Measurements from ENCODE around the gene THTPA. TPM values are rescaled to one million over a fixed set of nuclear protein-coding genes. Genes with fewer than 3 reads are reported as not detected.
A peak's percentile ranks its signal among the peaks of the same experiment; 100 is the strongest.

Gene THTPA
- total and polyA plus RNA-seq, 2 of the 13 experiments (the other 11 are each of a cell fraction or from before 2014, with no cell fraction given): 7.4 to 8.7 TPM

GRCh38 chr14:23532658-23533057, 23.4 kb upstream of the THTPA start (continued):
- no peak for TF ChIP-seq ZBTB40 (IDR thresholded peaks at IDR 0.05)
- TF ChIP-seq ZBTB40 (CRISPR knock-in tag; IDR thresholded peaks at IDR 0.05): peak; percentile 19; the same call in 1 of the 2 replicates

- Histone ChIP-seq H3K36me3 (replicated peaks in 1 of 2; ENCODE audit: control insufficient read depth in 1 of 2, insufficient read depth in 2 of 2, low read length in 2 of 2) (no peaks in the 10 kb centered on the region), H4K20me1 (ENCODE audit: insufficient read depth, low read length) (no peaks in the 10 kb centered on the region), H3K4me2 (ENCODE audit: low read depth, low read length) (no peak overlapping the region), H3K9me3 (ENCODE audit: low read length) (no peaks in the 10 kb centered on the region), H2AFZ (ENCODE audit: low read length) (no peak overlapping the region), H3K27me3 (ENCODE audit: control insufficient read depth in 1 of 2, insufficient read depth in 2 of 2, low read length in 2 of 2) (no peaks in the 10 kb centered on the region), H3K79me2 (ENCODE audit: insufficient read depth, low read length) (no peaks in the 10 kb centered on the region), H3K4me3 (replicated peaks in 1 of 3; ENCODE audit: insufficient read depth in 1 of 3, low read depth in 2 of 3, low read length in 3 of 3) (no peak overlapping the region), H3K4me1 (ENCODE audit: insufficient read depth, low read length) (no peaks in the 10 kb centered on the region), H3K27ac (ENCODE audit: extremely low read length, insufficient read depth, low read length) (no peak overlapping the region), H3K9ac (ENCODE audit: insufficient read depth, low read depth, low read length) (no peak overlapping the region)
- BruUV-seq (replicated peaks): no TSS peak
- in situ Hi-C loops (cut with HindIII; ENCODE audit: extremely low pct_ligation_motif_present, low pct_unique_long_range_greater_than_20kb): no loop called here
- DNase-seq (ENCODE audit: low spot score) (no peak), FAIRE-seq (no peak), ATAC-seq (no peak)
- TF ChIP-seq MYC (CRISPR knock-in tag; IDR thresholded peaks at IDR 0.05; ENCODE audit: borderline replicate concordance) (0 out of 2 replicates have a peak, but pooled peaks have one; percentile 8), REXO4 (CRISPR knock-in tag; IDR thresholded peaks at IDR 0.05; ENCODE audit: borderline replicate concordance) (no peak), MZF1 (CRISPR knock-in tag; IDR thresholded peaks at IDR 0.05; ENCODE audit: borderline replicate concordance) (no peak), NR1H2 (CRISPR knock-in tag; IDR thresholded peaks at IDR 0.05; ENCODE audit: borderline replicate concordance, low read depth) (no peak), TEAD2 (CRISPR knock-in tag; IDR thresholded peaks at IDR 0.05) (no peak), ONECUT2 (CRISPR knock-in tag; IDR thresholded peaks at IDR 0.05) (no peak), ZNF296 (CRISPR knock-in tag; conservative IDR thresholded peaks at IDR 0.05) (0 out of 2 replicates have a peak, but pooled peaks have one; percentile 24), ISX (CRISPR knock-in tag; conservative IDR thresholded peaks at IDR 0.05) (no peak)
- POLR2A ChIA-PET: no interaction called here
- CTCF ChIA-PET (ENCODE audit: low intra/inter-chr PET ratio, low total read pairs): no interaction called here
- 85% methylated on average over 16 of the region's 16 CpGs for WGBS (ENCODE audit: low lambda C conversion rate)
- intact Hi-C loops (cut with micrococcal nuclease; ENCODE audit: unreplicated experiment): no loop called here
Observed at GRCh38 chr14:23533652-23534435, 22.2 kb upstream of the THTPA start.

Measured in HepG2 (cell line).